ENCODE results near the gene ZNF492.

- TF ChIP-seq SUZ12 (IDR thresholded peaks at IDR 0.05; ENCODE audit: low read length) (no peak), EZH2 (IDR thresholded peaks at IDR 0.05; ENCODE audit: low read depth, low read length, severe bottlenecking) (no peak), TAF1 (IDR thresholded peaks at IDR 0.05; ENCODE audit: low read depth, low read length) (no peak), ZNF274 (IDR thresholded peaks at IDR 0.05; ENCODE audit: borderline replicate concordance, extremely low read depth, low read length) (no peak), POLR2A (IDR thresholded peaks at IDR 0.05; ENCODE audit: control extremely low read depth in 1 of 2, low read depth in 2 of 2, low read length in 2 of 2) (no peak), TCF12 (IDR thresholded peaks at IDR 0.05; ENCODE audit: low read depth, low read length) (no peak), EP300 (IDR thresholded peaks at IDR 0.05; ENCODE audit: borderline replicate concordance in 1 of 2, low read depth in 2 of 2, low read length in 2 of 2) (no peak)
These were observed 38.2 kb upstream of the ZNF492 start for GRCh38 chr19:22595918-22596341.

Measured in H1 (cell line).